K562 (cell line): ENCODE data around the gene EFCAB10. TPM values are rescaled to one million over a fixed set of nuclear protein-coding genes. Genes with fewer than 3 reads are reported as not detected.

Experiments used
- NRF1 ChIP-seq, 2 experiments: fragments of 450-650 bp; IDR thresholded peaks in 1 of 2; conservative IDR thresholded peaks in 1 of 2; 2 replicates each; pipeline ENCODE4 v1.6.1; 2014; ENCODE audit warnings: mild to moderate bottlenecking in 2 of 2
- SETDB1 ChIP-seq: IDR thresholded peaks from one replicate; pipeline ENCODE4 v1.6.1; 2012; ENCODE audit warnings: low read length, control low read depth, inconsistent platforms
- SMARCC2 ChIP-seq: fragments of 450-650 bp; IDR thresholded peaks from 2 replicates; pipeline ENCODE4 v1.6.1; 2017; ENCODE audit warnings: antibody characterized with exemption, moderate library complexity, mild to moderate bottlenecking, low read depth
- SNRNP70 ChIP-seq: fragments of 200-400 bp; formaldehyde crosslinking; optimal IDR thresholded peaks from 2 replicates; pipeline ENCODE3; 2017; ENCODE audit warnings: low read depth, low read length
- ZFP1 ChIP-seq: fragments of 450-650 bp; formaldehyde crosslinking; IDR thresholded peaks from 2 replicates; pipeline ENCODE4 v1.4.0; 2020; ENCODE audit warnings: mild to moderate bottlenecking, mixed read lengths
- polyA plus RNA-seq, 8 experiments: library from polyadenylated mRNA; depleted of rRNA in 4 of 8; stranded (reverse) in 5 of 8; unstranded in 3 of 8; fragments of >200 nt; fragmentation: Nextera tagmentation in 2 of 8; fragmentation: Illumina TruSeq in 1 of 8; extraction: Ambion mirVana in 2 of 8; extraction: Trizol in 1 of 8; gene quantifications; 2 replicates each; pipeline versions ENCODE4 v1.2.1 to v1.2.3, GENCODE V29; 2011 to 2014; ENCODE audit warnings: inconsistent platforms in 1 of 8, missing spikeins in 1 of 8
- total RNA-seq, 7 experiments: library from RNA; depleted of rRNA in 6 of 7; stranded (reverse); fragments of >200 nt in 6 of 7; fragmentation: Illumina TruSeq in 2 of 7; extraction: Trizol in 2 of 7; gene quantifications; 2 replicates each; pipeline versions ENCODE4 v1.2.1 to v1.2.3, GENCODE V29; 2011 to 2021; ENCODE audit warnings: low replicate concordance in 1 of 7
- TF ChIP-seq, protein P1 (sequence below), 2 experiments: fragments of 450-650 bp; IDR thresholded peaks; 2 replicates each; pipeline ENCODE4 v1.6.1; 2016
- TF ChIP-seq, protein P2 (sequence below): fragments of 450-650 bp; IDR thresholded peaks from 2 replicates; pipeline ENCODE4 v1.6.1; 2017; ENCODE audit warnings: antibody characterized with exemption, mild to moderate bottlenecking
- TF ChIP-seq, protein P3 (sequence below): conservative IDR thresholded peaks from 2 replicates; pipeline ENCODE4 v1.6.1; 2011; ENCODE audit warnings: low read depth, mild to moderate bottlenecking, low read length; ENCODE audit not compliant: control insufficient read depth
- TF ChIP-seq, protein P4 (sequence below): sonication (generic); formaldehyde crosslinking; IDR thresholded peaks from 2 replicates; pipeline ENCODE4 v1.8.0; 2022; ENCODE audit warnings: mild to moderate bottlenecking, low read depth, missing genetic modification reagents
- TF ChIP-seq, protein P5 (sequence below): fragments of 250-450 bp; sonication (Bioruptor Pico); IDR thresholded peaks from 2 replicates; pipeline ENCODE4 v1.4.0; 2020

EFCAB10 gene
- total and polyA plus RNA-seq, 9 of the 15 experiments (the other 6 are each of a cell fraction or from before 2014, with no cell fraction given): 5.0 to 21.4 (median 16.8) TPM

DNA sequence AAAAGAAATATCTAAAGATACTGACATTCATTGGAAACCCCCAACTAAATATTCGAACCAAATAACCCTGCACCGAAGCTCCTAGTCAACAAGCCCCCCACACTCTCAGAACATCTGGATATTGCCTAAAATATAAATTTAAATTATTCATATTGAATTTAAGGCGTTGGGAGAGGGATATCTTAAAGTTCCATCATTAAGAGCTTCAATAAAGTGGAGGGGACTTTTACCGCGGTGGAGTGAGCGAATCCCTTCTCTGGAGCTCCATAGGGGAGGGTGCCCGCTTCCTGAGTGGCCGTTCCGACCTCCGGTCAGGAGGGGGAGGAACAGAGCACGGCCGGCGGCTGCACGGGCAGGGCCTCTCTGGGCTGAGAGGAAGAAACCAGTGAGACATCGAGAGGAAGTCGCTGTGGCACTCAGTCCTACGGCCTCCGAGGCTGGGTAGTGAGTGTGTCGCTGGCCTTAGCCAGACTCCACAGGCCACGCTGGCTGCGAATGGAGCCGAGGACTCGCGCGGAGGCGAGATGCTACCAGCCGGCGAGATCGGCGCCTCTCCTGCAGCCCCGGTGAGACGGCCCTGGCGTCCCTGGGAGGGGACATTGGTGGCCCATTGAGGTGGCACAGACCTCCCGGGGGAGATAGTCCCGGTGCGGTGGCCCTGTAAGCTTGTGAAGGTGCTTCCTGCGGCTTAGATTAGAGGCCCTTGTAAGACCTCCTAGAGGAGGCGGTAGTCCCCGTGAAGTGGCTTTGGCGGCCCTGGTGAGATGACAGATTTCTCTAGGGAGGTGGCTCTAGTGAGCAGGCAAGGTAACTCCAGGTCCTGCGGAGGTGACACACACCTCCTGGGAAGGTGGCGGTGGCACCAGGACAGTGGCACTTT lies 49.3 kb downstream of the EFCAB10 start, which contains the start of gene RINT1 (continued):
- TF ChIP-seq, protein P1, sequence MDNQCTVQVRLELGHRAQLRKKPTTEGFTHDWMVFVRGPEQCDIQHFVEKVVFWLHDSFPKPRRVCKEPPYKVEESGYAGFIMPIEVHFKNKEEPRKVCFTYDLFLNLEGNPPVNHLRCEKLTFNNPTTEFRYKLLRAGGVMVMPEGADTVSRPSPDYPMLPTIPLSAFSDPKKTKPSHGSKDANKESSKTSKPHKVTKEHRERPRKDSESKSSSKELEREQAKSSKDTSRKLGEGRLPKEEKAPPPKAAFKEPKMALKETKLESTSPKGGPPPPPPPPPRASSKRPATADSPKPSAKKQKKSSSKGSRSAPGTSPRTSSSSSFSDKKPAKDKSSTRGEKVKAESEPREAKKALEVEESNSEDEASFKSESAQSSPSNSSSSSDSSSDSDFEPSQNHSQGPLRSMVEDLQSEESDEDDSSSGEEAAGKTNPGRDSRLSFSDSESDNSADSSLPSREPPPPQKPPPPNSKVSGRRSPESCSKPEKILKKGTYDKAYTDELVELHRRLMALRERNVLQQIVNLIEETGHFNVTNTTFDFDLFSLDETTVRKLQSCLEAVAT (IDR thresholded peaks at IDR 0.05): peak in 1 of 2 experiments; percentile 79; a peak in 2 of 4 replicates
- no peak for TF ChIP-seq ZFP1
- TF ChIP-seq, protein P2, sequence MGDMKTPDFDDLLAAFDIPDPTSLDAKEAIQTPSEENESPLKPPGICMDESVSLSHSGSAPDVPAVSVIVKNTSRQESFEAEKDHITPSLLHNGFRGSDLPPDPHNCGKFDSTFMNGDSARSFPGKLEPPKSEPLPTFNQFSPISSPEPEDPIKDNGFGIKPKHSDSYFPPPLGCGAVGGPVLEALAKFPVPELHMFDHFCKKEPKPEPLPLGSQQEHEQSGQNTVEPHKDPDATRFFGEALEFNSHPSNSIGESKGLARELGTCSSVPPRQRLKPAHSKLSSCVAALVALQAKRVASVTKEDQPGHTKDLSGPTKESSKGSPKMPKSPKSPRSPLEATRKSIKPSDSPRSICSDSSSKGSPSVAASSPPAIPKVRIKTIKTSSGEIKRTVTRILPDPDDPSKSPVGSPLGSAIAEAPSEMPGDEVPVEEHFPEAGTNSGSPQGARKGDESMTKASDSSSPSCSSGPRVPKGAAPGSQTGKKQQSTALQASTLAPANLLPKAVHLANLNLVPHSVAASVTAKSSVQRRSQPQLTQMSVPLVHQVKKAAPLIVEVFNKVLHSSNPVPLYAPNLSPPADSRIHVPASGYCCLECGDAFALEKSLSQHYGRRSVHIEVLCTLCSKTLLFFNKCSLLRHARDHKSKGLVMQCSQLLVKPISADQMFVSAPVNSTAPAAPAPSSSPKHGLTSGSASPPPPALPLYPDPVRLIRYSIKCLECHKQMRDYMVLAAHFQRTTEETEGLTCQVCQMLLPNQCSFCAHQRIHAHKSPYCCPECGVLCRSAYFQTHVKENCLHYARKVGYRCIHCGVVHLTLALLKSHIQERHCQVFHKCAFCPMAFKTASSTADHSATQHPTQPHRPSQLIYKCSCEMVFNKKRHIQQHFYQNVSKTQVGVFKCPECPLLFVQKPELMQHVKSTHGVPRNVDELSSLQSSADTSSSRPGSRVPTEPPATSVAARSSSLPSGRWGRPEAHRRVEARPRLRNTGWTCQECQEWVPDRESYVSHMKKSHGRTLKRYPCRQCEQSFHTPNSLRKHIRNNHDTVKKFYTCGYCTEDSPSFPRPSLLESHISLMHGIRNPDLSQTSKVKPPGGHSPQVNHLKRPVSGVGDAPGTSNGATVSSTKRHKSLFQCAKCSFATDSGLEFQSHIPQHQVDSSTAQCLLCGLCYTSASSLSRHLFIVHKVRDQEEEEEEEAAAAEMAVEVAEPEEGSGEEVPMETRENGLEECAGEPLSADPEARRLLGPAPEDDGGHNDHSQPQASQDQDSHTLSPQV: peak; percentile 31; the same call in 1 of the 2 replicates
- TF ChIP-seq SETDB1: peak; percentile 76
- TF ChIP-seq SNRNP70: no peak
- 0 out of 2 replicates have a peak, but pooled peaks have one; percentile 42 for TF ChIP-seq SMARCC2
- TF ChIP-seq, protein P3, sequence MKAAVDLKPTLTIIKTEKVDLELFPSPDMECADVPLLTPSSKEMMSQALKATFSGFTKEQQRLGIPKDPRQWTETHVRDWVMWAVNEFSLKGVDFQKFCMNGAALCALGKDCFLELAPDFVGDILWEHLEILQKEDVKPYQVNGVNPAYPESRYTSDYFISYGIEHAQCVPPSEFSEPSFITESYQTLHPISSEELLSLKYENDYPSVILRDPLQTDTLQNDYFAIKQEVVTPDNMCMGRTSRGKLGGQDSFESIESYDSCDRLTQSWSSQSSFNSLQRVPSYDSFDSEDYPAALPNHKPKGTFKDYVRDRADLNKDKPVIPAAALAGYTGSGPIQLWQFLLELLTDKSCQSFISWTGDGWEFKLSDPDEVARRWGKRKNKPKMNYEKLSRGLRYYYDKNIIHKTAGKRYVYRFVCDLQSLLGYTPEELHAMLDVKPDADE: peak; percentile 91
- TF ChIP-seq, protein P4, sequence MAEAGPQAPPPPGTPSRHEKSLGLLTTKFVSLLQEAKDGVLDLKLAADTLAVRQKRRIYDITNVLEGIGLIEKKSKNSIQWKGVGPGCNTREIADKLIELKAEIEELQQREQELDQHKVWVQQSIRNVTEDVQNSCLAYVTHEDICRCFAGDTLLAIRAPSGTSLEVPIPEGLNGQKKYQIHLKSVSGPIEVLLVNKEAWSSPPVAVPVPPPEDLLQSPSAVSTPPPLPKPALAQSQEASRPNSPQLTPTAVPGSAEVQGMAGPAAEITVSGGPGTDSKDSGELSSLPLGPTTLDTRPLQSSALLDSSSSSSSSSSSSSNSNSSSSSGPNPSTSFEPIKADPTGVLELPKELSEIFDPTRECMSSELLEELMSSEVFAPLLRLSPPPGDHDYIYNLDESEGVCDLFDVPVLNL (CRISPR knock-in tag): no peak
- TF ChIP-seq NRF1 (conservative IDR thresholded peaks at IDR 0.05 in 1 of 2, IDR thresholded peaks at IDR 0.05 in 1 of 2): peak; percentile 59 to 64; a peak in 2 of 4 replicates
- TF ChIP-seq, protein P5, sequence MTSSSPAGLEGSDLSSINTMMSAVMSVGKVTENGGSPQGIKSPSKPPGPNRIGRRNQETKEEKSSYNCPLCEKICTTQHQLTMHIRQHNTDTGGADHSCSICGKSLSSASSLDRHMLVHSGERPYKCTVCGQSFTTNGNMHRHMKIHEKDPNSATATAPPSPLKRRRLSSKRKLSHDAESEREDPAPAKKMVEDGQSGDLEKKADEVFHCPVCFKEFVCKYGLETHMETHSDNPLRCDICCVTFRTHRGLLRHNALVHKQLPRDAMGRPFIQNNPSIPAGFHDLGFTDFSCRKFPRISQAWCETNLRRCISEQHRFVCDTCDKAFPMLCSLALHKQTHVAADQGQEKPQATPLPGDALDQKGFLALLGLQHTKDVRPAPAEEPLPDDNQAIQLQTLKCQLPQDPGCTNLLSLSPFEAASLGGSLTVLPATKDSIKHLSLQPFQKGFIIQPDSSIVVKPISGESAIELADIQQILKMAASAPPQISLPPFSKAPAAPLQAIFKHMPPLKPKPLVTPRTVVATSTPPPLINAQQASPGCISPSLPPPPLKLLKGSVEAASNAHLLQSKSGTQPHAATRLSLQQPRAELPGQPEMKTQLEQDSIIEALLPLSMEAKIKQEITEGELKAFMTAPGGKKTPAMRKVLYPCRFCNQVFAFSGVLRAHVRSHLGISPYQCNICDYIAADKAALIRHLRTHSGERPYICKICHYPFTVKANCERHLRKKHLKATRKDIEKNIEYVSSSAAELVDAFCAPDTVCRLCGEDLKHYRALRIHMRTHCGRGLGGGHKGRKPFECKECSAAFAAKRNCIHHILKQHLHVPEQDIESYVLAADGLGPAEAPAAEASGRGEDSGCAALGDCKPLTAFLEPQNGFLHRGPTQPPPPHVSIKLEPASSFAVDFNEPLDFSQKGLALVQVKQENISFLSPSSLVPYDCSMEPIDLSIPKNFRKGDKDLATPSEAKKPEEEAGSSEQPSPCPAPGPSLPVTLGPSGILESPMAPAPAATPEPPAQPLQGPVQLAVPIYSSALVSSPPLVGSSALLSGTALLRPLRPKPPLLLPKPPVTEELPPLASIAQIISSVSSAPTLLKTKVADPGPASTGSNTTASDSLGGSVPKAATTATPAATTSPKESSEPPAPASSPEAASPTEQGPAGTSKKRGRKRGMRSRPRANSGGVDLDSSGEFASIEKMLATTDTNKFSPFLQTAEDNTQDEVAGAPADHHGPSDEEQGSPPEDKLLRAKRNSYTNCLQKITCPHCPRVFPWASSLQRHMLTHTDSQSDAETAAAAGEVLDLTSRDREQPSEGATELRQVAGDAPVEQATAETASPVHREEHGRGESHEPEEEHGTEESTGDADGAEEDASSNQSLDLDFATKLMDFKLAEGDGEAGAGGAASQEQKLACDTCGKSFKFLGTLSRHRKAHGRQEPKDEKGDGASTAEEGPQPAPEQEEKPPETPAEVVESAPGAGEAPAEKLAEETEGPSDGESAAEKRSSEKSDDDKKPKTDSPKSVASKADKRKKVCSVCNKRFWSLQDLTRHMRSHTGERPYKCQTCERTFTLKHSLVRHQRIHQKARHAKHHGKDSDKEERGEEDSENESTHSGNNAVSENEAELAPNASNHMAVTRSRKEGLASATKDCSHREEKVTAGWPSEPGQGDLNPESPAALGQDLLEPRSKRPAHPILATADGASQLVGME (CRISPR knock-in tag): 0 out of 2 replicates have a peak, but pooled peaks have one; percentile 30
